SU-DHL-6 (cell line): Measurements from ENCODE around the gene KRT84.

ENCODE experiments used
- H2AFZ ChIP-seq: fragments of 200-600 bp; sonication (generic); 2 replicates; pipeline ENCODE4 v1.6.1; 2014; ENCODE audit warnings: low read depth, mild to moderate bottlenecking, moderate library complexity, mixed read lengths, antibody characterized with exemption, low read length; ENCODE audit not compliant: severe bottlenecking
- H3F3A ChIP-seq: fragments of 200-600 bp; shearing (Covaris generic); 2 replicates; pipeline ENCODE4 v1.6.0; 2016; ENCODE audit warnings: antibody characterized with exemption, mild to moderate bottlenecking; ENCODE audit not compliant: insufficient read depth
- H3K27ac ChIP-seq: fragments of 200-600 bp; sonication (generic); 2 replicates; pipeline ENCODE4 v1.5.1; 2016; ENCODE audit warnings: low read depth, mild to moderate bottlenecking, low read length, moderate library complexity, mixed read lengths
- H3K27me3 ChIP-seq: fragments of 200-600 bp; sonication (generic), shearing (Covaris generic); 2 replicates; pipeline ENCODE4 v1.6.0; 2014; ENCODE audit warnings: mild to moderate bottlenecking, low read length
- H3K36me3 ChIP-seq: fragments of 200-600 bp; sonication (generic); 2 replicates; pipeline ENCODE4 v1.6.1; 2014; ENCODE audit warnings: mild to moderate bottlenecking, low read length, mixed read lengths
- H3K4me2 ChIP-seq: fragments of 300-600, 200-600 bp; shearing (Covaris generic), sonication (generic); 2 replicates; pipeline ENCODE4 v1.6.0; 2014; ENCODE audit warnings: low read length, low read depth, mild to moderate bottlenecking; ENCODE audit not compliant: poor library complexity, severe bottlenecking
- H3K4me3 ChIP-seq: fragments of 200-600 bp; sonication (generic); 2 replicates; pipeline ENCODE4 v1.5.1; 2014; ENCODE audit warnings: antibody characterized with exemption, low read length, mild to moderate bottlenecking, mixed read lengths; ENCODE audit not compliant: insufficient read depth, poor library complexity, severe bottlenecking
- H3K79me2 ChIP-seq: fragments of 200-600 bp; sonication (generic); 2 replicates; pipeline ENCODE4 v1.6.1; 2014; ENCODE audit warnings: mild to moderate bottlenecking, low read length, moderate library complexity; ENCODE audit not compliant: insufficient read depth
- H3K9ac ChIP-seq: fragments of 200-600 bp; sonication (generic); 2 replicates; pipeline ENCODE4 v1.7.0; 2014; ENCODE audit warnings: mild to moderate bottlenecking, low read length
- H3K9me2 ChIP-seq: fragments of 200-600 bp; sonication (generic); replicated peaks from 2 replicates; pipeline ENCODE4 v1.6.1; 2014; ENCODE audit warnings: low read length; ENCODE audit not compliant: insufficient read depth
- H3K9me3 ChIP-seq: fragments of 200-600 bp; sonication (generic); 2 replicates; pipeline ENCODE4 v1.6.1; 2014; ENCODE audit warnings: low read length, mixed read lengths; ENCODE audit not compliant: insufficient read depth
- H4K20me1 ChIP-seq: fragments of 200-600 bp; sonication (generic); 2 replicates; pipeline ENCODE4 v1.6.1; 2014; ENCODE audit warnings: low read depth, mild to moderate bottlenecking, antibody characterized with exemption, low read length, moderate library complexity, mixed read lengths
- CTCF ChIP-seq: fragments of 200-600 bp; sonication (generic); IDR thresholded peaks from one replicate; pipeline ENCODE4 v1.5.1; 2017; ENCODE audit warnings: antibody characterized with exemption, mild to moderate bottlenecking, low read length, moderate library complexity; ENCODE audit not compliant: insufficient read depth, poor library complexity, severe bottlenecking
- EZH2phosphoT487 ChIP-seq: fragments of 200-600 bp; sonication (generic), shearing (Covaris generic); conservative IDR thresholded peaks from 2 replicates; pipeline ENCODE4 v1.6.1; 2018; ENCODE audit warnings: mild to moderate bottlenecking, antibody characterized with exemption, low read length, moderate library complexity, mixed read lengths

Gene KRT84

GRCh38 chr12:52367876-52368275 lies 17.6 kb downstream of the KRT84 start:
- Histone ChIP-seq H2AFZ (no peak overlapping the region), H3F3A (no peaks in the 10 kb centered on the region), H3K36me3 (no peaks in the 10 kb centered on the region), H3K9ac (no peak overlapping the region), H3K9me3 (no peaks in the 10 kb centered on the region), H3K79me2 (no peaks in the 10 kb centered on the region), H4K20me1 (no peaks in the 10 kb centered on the region), H3K4me2 (no peak overlapping the region), H3K27ac (no peak overlapping the region), H3K9me2 (no peaks in the 10 kb centered on the region), H3K4me3 (no peak overlapping the region), H3K27me3 (no peaks in the 10 kb centered on the region)
- TF ChIP-seq EZH2phosphoT487 (no peak), CTCF (no peak)

- Histone ChIP-seq H3F3A (no peaks in the 10 kb centered on the region), H3K9me2 (no peaks in the 10 kb centered on the region), H3K36me3 (no peaks in the 10 kb centered on the region), H3K4me2 (no peak within 1 kb of the TSS), H3K9ac (no peak within 1 kb of the TSS), H2AFZ (no peak within 1 kb of the TSS), H3K4me3 (no peak within 1 kb of the TSS), H3K79me2 (no peaks in the 10 kb centered on the region), H4K20me1 (no peaks in the 10 kb centered on the region), H3K9me3 (no peaks in the 10 kb centered on the region), H3K27me3 (no peaks in the 10 kb centered on the region), H3K27ac (no peak within 1 kb of the TSS)
- TF ChIP-seq CTCF, result no peak
- no peak for TF ChIP-seq EZH2phosphoT487
Observed at GRCh38 chr12:52366738-52367485, 18.5 kb downstream of the KRT84 start, which contains the start of gene KRT85. Gene KRT85, minus strand, starts transcription at chr12:52367481. Its CDS starts 76 bp downstream, at chr12:52367405.

DNA sequence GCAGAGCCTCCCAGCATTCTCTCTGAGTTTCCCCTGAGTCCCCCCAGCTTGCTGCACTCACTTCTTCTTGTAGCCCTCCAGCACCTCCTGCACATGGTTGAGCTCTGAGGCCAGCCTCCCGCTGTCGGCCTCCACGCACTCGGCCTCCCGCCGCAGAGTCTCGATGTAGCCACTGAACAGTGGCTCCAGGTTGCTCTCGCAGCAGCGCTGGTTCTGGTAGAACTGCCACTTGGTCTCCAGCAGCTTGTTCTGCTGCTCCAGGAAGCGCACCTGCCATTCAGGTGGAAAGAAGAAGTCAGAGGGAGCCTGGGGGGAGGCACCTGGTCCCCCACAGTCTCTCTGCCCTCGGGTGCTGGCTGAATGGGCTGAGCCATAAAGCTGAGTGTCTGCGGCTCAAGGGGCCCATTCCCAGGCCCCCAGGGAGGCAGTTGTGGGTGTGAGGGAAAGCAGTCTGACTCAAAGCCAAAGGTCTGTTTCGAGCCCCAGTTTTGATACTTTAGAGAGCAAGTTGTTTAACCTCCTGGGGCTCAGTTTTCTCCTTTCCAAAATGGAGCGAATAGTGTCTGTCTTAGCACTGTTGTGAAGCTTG lies 20.5 kb downstream of the KRT84 start:
- H3K4me2 ChIP-seq, result no peak overlapping the region
- H3K9me2 ChIP-seq, result no peaks in the 10 kb centered on the region
- H3K27ac ChIP-seq, result no peak overlapping the region
- no peak overlapping the region for H3K9ac ChIP-seq
- no peak overlapping the region for H2AFZ ChIP-seq
- no peak for TF ChIP-seq CTCF
- TF ChIP-seq EZH2phosphoT487, result no peak
- H3K9me3 ChIP-seq, result no peaks in the 10 kb centered on the region
- no peaks in the 10 kb centered on the region for H3K36me3 ChIP-seq
- H3K27me3 ChIP-seq, result no peaks in the 10 kb centered on the region
- H3K79me2 ChIP-seq, result no peaks in the 10 kb centered on the region
- no peaks in the 10 kb centered on the region for H3F3A ChIP-seq
- no peaks in the 10 kb centered on the region for H4K20me1 ChIP-seq
- H3K4me3 ChIP-seq, result no peak overlapping the region
